Measurements from ENCODE around the gene DOCK2. TPM values are rescaled to one million over a fixed set of nuclear protein-coding genes. Genes with fewer than 3 reads are reported as not detected.

Gene DOCK2
- total and polyA plus RNA-seq, 7 donors = 2.3 to 21.1 (median 12.5) TPM

DNA sequence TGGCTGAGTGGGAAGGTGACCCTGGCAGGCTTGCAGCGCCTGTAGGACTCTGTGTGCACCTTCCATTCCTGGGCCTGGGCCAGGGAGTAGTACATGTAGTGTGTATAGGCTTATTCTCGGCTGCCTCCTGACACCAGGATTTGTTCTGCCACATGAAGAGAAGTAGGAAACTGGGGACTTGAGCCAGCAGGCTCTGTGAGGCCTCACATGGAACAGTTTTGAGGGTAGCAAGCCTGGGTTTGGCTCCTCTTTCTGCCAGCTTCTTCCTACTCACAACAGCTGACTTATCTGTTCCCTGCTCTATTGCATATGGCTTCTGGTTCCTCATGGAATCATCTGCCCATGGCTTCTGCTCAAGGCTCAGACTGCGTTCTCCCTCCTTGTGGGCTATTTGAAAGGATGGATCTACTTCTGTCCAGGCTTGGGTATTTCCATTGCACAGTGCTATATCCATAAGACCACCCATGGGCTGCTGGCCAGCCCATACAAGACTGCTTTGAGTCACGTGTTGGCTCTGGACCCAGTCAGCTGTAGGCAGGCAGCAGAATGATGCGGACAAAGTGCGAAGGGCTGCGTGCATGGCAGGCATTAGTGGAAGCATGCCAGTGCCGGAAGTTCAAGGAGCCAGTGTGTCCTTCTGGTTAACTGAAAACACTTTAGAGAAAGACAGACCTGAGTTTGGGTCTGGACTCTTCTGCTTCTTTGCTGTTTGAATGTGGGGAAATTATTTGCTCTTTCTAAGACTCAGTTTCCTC lies 354.2 kb downstream of the DOCK2 start:
- no peaks in the 10 kb centered on the region for H3K27me3 ChIP-seq
- no peaks in the 10 kb centered on the region for H3K9me3 ChIP-seq
- H3K4me1 ChIP-seq = no peaks in the 10 kb centered on the region
- H3K4me3 ChIP-seq = no peak overlapping the region
- no peak for DNase-seq
- H3K27ac ChIP-seq = no peak overlapping the region
- WGBS, 2 donors = 85 to 86% methylated on average over 8 of the region's 8 CpGs
- TF ChIP-seq POLR2AphosphoS5 (IDR thresholded peaks at IDR 0.05) (no peak), EP300 (IDR thresholded peaks at IDR 0.05) (no peak), POLR2A (IDR thresholded peaks at IDR 0.05) (no peak)
- TF ChIP-seq, protein P1, sequence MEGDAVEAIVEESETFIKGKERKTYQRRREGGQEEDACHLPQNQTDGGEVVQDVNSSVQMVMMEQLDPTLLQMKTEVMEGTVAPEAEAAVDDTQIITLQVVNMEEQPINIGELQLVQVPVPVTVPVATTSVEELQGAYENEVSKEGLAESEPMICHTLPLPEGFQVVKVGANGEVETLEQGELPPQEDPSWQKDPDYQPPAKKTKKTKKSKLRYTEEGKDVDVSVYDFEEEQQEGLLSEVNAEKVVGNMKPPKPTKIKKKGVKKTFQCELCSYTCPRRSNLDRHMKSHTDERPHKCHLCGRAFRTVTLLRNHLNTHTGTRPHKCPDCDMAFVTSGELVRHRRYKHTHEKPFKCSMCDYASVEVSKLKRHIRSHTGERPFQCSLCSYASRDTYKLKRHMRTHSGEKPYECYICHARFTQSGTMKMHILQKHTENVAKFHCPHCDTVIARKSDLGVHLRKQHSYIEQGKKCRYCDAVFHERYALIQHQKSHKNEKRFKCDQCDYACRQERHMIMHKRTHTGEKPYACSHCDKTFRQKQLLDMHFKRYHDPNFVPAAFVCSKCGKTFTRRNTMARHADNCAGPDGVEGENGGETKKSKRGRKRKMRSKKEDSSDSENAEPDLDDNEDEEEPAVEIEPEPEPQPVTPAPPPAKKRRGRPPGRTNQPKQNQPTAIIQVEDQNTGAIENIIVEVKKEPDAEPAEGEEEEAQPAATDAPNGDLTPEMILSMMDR (IDR thresholded peaks at IDR 0.05) = no peak
- intact Hi-C loops (cut with DNase I) = no loop called here
- no peaks in the 10 kb centered on the region for H3K36me3 ChIP-seq

DNA sequence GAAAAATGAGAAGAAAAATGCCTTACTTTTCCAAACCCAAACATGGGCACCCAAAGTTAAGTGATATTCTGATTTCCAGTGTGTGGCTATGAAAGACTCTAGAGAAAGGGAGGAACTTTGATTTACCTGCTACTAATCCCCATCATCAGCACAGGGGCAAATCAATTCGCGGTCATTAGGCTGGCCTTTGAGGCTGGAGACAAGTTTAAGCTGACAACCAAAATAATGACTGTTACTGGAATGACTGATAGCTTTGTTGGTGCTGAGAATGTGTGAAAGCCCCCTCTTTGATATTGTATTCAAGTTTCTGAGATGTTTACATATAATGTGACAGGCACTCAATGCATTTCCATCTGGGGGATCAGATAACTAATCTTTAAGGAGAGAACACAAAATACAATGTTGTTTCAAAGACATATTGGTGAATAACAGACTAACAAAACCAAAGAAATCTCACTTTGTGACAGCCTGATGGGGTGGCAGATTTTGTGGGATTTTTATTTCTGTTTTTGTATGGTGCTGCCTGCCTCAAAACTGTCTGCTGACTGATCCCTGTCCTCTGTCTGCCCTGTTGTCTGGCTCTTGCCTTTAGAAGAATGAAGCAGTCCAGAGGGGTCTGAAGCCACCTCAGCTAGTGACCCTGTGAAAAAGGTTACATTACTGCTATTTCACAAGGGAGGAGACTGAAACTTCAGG lies 355.9 kb downstream of the DOCK2 start:
- H3K27me3 ChIP-seq = no peaks in the 10 kb centered on the region
- H3K4me1 ChIP-seq = no peaks in the 10 kb centered on the region
- H3K27ac ChIP-seq = no peak overlapping the region
- no peaks in the 10 kb centered on the region for H3K9me3 ChIP-seq
- 82 to 91% methylated on average over 2 of the region's 2 CpGs for WGBS, 2 donors
- H3K36me3 ChIP-seq = no peaks in the 10 kb centered on the region
- no peak for TF ChIP-seq POLR2AphosphoS5 (IDR thresholded peaks at IDR 0.05)
- no peak for TF ChIP-seq POLR2A (IDR thresholded peaks at IDR 0.05)
- TF ChIP-seq, protein P1 (IDR thresholded peaks at IDR 0.05) = no peak
- TF ChIP-seq EP300 (IDR thresholded peaks at IDR 0.05) = no peak
- intact Hi-C loops (cut with DNase I) = no loop called here
- no peak for DNase-seq
- no peak overlapping the region for H3K4me3 ChIP-seq

DNA sequence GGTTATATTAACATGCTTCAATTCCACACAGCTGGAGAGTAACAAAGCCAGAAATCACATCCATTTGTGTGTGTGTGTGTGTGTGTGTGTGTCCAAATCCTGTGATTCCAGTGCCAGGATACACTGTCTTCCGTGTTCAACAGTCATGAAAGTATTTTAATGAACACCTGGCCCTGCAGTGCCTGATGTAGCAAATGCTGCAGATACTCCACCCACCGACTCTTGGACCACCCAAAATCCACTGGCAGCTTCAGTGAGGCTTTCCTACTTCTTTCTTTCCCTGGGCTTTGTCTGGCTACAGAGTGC lies 356.4 kb downstream of the DOCK2 start:
- Histone ChIP-seq H3K27me3 (no peaks in the 10 kb centered on the region), H3K27ac (no peak overlapping the region), H3K4me1 (no peaks in the 10 kb centered on the region), H3K36me3 (no peaks in the 10 kb centered on the region), H3K4me3 (no peak overlapping the region), H3K9me3 (no peaks in the 10 kb centered on the region)
- intact Hi-C loops (cut with DNase I) = no loop called here
- WGBS, 2 donors = 46 to 66% methylated on average over 2 of the region's 2 CpGs
- no peak for DNase-seq
- TF ChIP-seq, protein P1 (IDR thresholded peaks at IDR 0.05) = no peak
- TF ChIP-seq EP300 (IDR thresholded peaks at IDR 0.05) (no peak), POLR2A (IDR thresholded peaks at IDR 0.05) (no peak), POLR2AphosphoS5 (IDR thresholded peaks at IDR 0.05) (no peak)

DNA sequence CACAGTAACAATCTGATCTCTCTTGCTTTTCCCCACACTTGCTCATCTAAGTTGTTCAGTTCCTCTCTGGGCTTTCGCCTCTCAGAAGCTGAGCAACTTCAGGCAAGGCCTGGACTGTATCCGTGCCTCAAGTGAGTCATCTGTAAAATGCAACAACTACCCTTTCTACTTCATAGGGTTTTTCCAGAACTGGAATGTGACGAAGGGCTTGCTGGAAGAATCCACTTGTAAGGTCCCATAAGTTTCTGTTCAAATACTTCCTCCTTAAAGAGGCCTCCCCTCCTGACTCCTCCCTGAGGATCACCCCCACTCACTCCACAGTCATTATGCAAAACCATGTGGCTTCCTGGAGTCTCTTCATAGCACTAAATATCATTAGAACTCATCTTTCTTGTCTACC lies 360.7 kb downstream of the DOCK2 start:
- TF ChIP-seq, protein P1 (IDR thresholded peaks at IDR 0.05) = no peak
- no peak for TF ChIP-seq EP300 (IDR thresholded peaks at IDR 0.05)
- no peak for TF ChIP-seq POLR2A (IDR thresholded peaks at IDR 0.05)
- TF ChIP-seq POLR2AphosphoS5 (IDR thresholded peaks at IDR 0.05) = no peak
- H3K4me1 ChIP-seq = no peaks in the 10 kb centered on the region
- no peak for DNase-seq
- no peaks in the 10 kb centered on the region for H3K9me3 ChIP-seq
- no peak overlapping the region for H3K4me3 ChIP-seq
- WGBS, 2 donors = 85 to 86% methylated on average over 3 of the region's 3 CpGs
- no peaks in the 10 kb centered on the region for H3K27me3 ChIP-seq
- H3K27ac ChIP-seq = no peak overlapping the region
- H3K36me3 ChIP-seq = no peaks in the 10 kb centered on the region
- intact Hi-C loops (cut with DNase I) = no loop called here
